ENCODE measurements around the gene KCNK17.

The KCNK17 gene

GRCh38 chr6:39266375-39266774 lies 47.8 kb downstream of the KCNK17 start:
- no peak for DNase-seq

- DNase-seq = no peak
These were observed 50.7 kb downstream of the KCNK17 start for GRCh38 chr6:39263303-39264037.

- DNase-seq = no peak
These were observed 52.5 kb downstream of the KCNK17 start for GRCh38 chr6:39261751-39262150.

GRCh38 chr6:39260953-39261352 lies 53.3 kb downstream of the KCNK17 start:
- no peak for DNase-seq

- DNase-seq = no peak
These were observed 53.8 kb downstream of the KCNK17 start for GRCh38 chr6:39260456-39260855.

- no peak for DNase-seq
These were observed 57.8 kb downstream of the KCNK17 start for GRCh38 chr6:39256294-39256940.

GRCh38 chr6:39254999-39255535 lies 59.2 kb downstream of the KCNK17 start:
- no peak for DNase-seq

- no peak for DNase-seq
These were observed 62.8 kb downstream of the KCNK17 start for GRCh38 chr6:39251406-39251805.

- DNase-seq = no peak
These were observed 63.7 kb downstream of the KCNK17 start for GRCh38 chr6:39250507-39250906.

GRCh38 chr6:39249278-39249677 lies 64.9 kb downstream of the KCNK17 start:
- no peak for DNase-seq

All from CD4-positive, alpha-beta T cell treated with Interleukin-4 for 1 hour (primary cell).